Measurements from ENCODE around the gene INSIG1. TPM values are rescaled to one million over a fixed set of nuclear protein-coding genes. Genes with fewer than 3 reads are reported as not detected.
A peak's percentile ranks its signal among the peaks of the same experiment; 100 is the strongest.

Gene INSIG1
- total RNA-seq, 8 experiments from 2014 or later = 12.9 to 89.4 (median 35.8) TPM

DNA sequence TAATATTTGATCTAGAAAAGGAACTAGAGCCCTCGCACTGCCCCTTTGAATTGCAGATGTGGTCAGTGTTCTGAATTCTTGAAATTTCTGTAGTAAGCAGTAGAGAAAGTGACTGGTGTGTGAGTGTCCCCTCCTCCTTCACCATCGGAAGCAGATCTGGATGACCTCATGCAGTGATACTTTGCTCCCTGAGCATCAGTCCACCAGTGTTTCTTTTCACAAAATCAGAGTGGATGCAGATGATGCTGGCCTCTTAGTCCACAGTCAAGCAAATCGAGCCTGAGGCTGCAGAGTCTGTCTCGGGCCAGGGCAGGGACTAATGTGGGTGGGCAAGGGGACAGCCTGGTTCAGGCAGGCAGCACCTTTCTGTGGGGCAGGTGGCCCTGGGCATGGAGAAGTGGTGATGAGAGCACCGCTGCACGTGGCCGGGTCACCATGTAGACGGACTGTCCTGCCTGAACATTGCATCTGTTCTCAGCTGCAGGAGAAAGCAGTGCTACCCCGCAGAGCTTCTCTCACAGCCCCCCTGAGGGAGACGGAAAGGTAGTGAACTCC is 5.4 kb downstream of the INSIG1 start:
- H3K4me3 ChIP-seq = no peak overlapping the region
- no peak for ATAC-seq (replicated peaks in 6 of 8)
- in situ Hi-C loops (cut with MboI; ENCODE audit: low pct_unique_long_range_greater_than_20kb in 2 of 9, low sequenced_read_pairs in 9 of 9, unreplicated experiment in 9 of 9) = no loop called here
- H3K27ac ChIP-seq = no peak overlapping the region
- WGBS, 10 experiments = 50 to 96% (median 88%) methylated on average over 1 to 9 of the region's 10 CpGs; no CpG with 5 or more reads in 4 of the 10 experiments
- H3K4me1 ChIP-seq (replicated peaks in 1 of 2) = peaks cover 9 to 15% of the 10 kb centered on the region in 2 donors

DNA sequence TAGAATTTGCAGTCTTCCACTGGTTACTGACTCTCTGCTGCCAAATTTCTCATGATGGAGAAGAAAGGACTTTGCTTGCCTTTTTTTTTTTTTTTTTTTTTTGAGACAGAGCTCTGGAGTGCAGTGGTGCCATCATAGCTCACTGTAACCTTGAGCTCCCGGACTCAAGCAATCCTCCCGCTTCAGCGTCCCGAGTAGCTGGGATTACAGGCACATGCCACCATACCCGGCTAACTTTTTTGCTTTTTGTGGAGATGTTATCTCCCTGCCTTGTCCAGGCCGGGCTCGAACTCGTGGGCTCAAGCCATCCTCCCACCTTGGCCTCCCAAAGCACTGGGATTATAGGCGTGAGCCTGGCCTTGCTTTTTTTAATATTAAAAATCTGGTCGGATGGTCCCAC is 6.2 kb downstream of the INSIG1 start:
- WGBS, 10 experiments = 87 to 100% (median 95%) methylated on average over 1 to 7 of the region's 10 CpGs; no CpG with 5 or more reads in 1 of the 10 experiments
- in situ Hi-C loops (cut with MboI; ENCODE audit: low pct_unique_long_range_greater_than_20kb in 2 of 9, low sequenced_read_pairs in 9 of 9, unreplicated experiment in 9 of 9) = no loop called here
- Histone ChIP-seq H3K27ac (no peak overlapping the region), H3K4me3 (no peak overlapping the region), H3K4me1 (replicated peaks in 1 of 2) (peaks cover 9 to 15% of the 10 kb centered on the region in 2 donors)
- no peak for ATAC-seq (replicated peaks in 6 of 8)

DNA sequence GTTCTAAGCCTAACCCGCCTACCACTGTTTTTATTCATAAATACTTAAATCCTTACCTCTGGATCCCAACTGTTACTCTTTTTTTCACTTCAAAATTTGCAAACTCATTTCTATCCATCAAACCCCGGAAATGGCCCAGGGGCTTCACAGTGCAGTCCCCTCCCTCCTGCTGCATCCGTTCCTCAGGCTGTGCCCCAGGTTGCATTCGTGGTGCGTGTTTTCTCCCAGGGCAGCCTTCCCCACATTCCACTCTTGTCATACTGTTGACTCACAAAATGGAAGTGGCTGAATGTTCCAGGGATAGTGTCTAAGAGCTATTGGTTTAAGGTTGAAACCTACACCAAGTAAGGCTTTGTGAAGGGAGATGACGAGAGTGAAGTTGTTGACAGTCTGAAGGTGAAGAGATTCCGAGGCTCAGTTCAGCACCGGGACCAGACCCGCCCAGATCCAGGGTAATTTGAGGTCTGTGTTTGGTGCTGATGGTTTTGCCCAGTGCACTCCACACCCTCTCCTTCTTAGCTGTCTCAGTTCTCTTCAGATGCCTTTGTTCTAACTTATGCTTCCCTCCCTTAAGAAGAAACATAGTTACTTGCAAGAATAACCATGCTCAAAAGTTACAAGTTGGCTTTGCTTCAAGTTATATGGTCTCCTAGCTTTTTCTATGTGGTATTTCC is 7.7 kb downstream of the INSIG1 start:
- Histone ChIP-seq H3K27ac (no peak overlapping the region), H3K4me3 (no peak overlapping the region), H3K4me1 (replicated peaks in 1 of 2) (peaks cover 9 to 12% of the 10 kb centered on the region in 2 donors)
- 77 to 100% (median 93%) methylated on average over 1 to 9 of the region's 9 CpGs; no CpG with 5 or more reads in 1 of the 10 experiments for WGBS, 10 experiments
- no peak for ATAC-seq (replicated peaks in 6 of 8)
- in situ Hi-C loops (cut with MboI; ENCODE audit: low pct_unique_long_range_greater_than_20kb in 2 of 9, low sequenced_read_pairs in 9 of 9, unreplicated experiment in 9 of 9) = no loop called here

DNA sequence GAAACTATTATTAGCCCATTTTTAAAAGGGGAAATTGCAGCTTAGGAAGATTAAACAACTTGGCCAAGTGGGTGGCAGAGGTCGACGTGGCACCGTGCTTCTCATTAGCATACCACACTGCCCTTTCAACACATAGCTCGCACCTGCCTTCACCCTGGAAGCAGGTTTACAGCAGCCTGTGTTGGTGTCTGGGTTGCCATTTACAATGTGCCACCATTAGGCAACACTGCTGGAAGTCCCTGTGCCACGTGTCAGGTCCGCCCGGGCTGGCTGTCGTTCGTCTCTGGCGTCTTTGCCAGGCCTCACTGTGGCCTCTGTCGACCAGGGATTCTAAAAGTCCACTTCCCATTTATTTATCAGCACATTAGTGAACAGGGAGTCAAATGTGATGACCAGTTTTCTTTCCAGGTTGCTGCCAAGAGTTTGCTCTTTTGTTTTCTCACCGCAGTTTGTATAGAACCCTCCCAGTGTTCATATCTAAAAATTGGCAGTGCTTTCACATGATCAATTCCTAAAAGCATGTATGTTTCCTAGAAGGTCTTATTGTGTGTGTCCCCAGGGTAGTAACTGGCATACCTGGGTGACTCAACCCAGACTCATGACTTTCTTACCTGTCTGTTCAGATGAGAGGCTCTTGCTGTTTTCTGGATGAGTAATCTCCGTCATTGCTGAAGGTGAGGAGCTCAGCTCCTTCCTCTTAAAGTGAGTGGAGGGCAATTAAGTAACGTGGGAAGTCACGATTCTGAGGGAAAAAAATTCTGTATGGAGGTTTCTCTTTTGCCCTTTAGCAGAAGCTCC is 9.2 kb downstream of the INSIG1 start:
- no peak overlapping the region for H3K4me3 ChIP-seq
- no peaks in the 10 kb centered on the region for H3K4me1 ChIP-seq (replicated peaks in 1 of 2)
- H3K27ac ChIP-seq = no peak overlapping the region
- in situ Hi-C loops (cut with MboI; ENCODE audit: low pct_unique_long_range_greater_than_20kb in 2 of 9, low sequenced_read_pairs in 9 of 9, unreplicated experiment in 9 of 9) = no loop called here
- no peak for ATAC-seq (replicated peaks in 6 of 8)
- 74 to 100% (median 89%) methylated on average over 1 to 14 of the region's 15 CpGs for WGBS, 10 experiments

GRCh38 chr7:155308330-155309020 is 10.8 kb downstream of the INSIG1 start:
- WGBS, 10 experiments = 88 to 100% (median 94%) methylated on average over 1 to 18 of the region's 19 CpGs; no CpG with 5 or more reads in 2 of the 10 experiments
- no peaks in the 10 kb centered on the region for H3K4me1 ChIP-seq (replicated peaks in 1 of 2)
- no peak for ATAC-seq (replicated peaks in 6 of 8)
- in situ Hi-C loops (cut with MboI; ENCODE audit: low pct_unique_long_range_greater_than_20kb in 2 of 9, low sequenced_read_pairs in 9 of 9, unreplicated experiment in 9 of 9) = no loop called here
- no peak overlapping the region for H3K27ac ChIP-seq
- H3K4me3 ChIP-seq = no peak overlapping the region

- ATAC-seq (replicated peaks in 6 of 8) = no peak
- 0 to 100% (median 47%) methylated on average over 1 of the region's 1 CpG; no CpG with 5 or more reads in 6 of the 10 experiments for WGBS, 10 experiments
- Histone ChIP-seq H3K4me3 (no peak overlapping the region), H3K4me1 (replicated peaks in 1 of 2) (no peaks in the 10 kb centered on the region), H3K27ac (no peak overlapping the region)
- in situ Hi-C loops (cut with MboI; ENCODE audit: low pct_unique_long_range_greater_than_20kb in 2 of 9, low sequenced_read_pairs in 9 of 9, unreplicated experiment in 9 of 9) = no loop called here
These were observed 11.3 kb downstream of the INSIG1 start for GRCh38 chr7:155309021-155309338.

GRCh38 chr7:155310425-155311114 is 12.9 kb downstream of the INSIG1 start:
- WGBS, 10 experiments = 72 to 100% (median 91%) methylated on average over 1 to 12 of the region's 13 CpGs; no CpG with 5 or more reads in 2 of the 10 experiments
- ATAC-seq (replicated peaks in 6 of 8) = peak in 2 of 8 experiments; percentile 9 to 16
- H3K27ac ChIP-seq = no peak overlapping the region
- no peaks in the 10 kb centered on the region for H3K4me1 ChIP-seq (replicated peaks in 1 of 2)
- in situ Hi-C loops (cut with MboI; ENCODE audit: low pct_unique_long_range_greater_than_20kb in 2 of 9, low sequenced_read_pairs in 9 of 9, unreplicated experiment in 9 of 9) = no loop called here
- no peak overlapping the region for H3K4me3 ChIP-seq

DNA sequence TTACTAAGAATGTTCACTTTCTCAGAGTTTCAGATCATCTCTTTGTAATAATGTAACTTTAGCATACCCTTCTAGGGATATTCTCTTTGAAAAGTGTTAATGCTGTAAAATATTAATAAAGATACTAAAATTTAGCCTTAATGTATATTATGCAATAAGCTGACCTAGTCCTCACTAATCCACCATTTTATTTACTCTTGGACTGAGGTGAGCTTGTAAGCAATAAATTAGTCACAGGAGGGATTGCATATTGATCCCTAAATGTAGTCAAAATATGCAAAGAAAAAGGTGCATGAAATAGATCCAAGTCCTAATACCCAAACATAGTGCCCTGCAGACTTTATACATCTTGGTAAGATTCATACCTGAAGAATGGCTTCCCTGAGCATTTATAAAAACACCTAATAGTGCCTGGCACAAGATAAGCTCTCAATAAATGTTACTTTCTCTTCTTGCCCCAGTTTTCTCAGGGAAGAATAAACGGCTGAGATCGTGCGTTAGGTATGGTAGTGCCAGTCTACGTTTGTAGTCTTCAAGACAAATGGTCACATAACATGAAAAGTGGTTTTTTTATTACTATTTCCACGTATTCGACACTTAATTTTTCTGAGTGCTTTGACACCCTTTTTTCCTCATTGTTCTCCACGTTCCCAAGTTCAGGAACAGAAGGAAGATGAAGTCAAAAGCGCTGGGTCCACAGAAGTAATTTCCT is 14.3 kb downstream of the INSIG1 start:
- ATAC-seq (replicated peaks in 6 of 8) = no peak
- in situ Hi-C loops (cut with MboI; ENCODE audit: low pct_unique_long_range_greater_than_20kb in 2 of 9, low sequenced_read_pairs in 9 of 9, unreplicated experiment in 9 of 9) = no loop called here
- Histone ChIP-seq H3K4me3 (no peak overlapping the region), H3K27ac (no peak overlapping the region), H3K4me1 (replicated peaks in 1 of 2) (no peaks in the 10 kb centered on the region)
- 63 to 100% (median 86%) methylated on average over 2 to 8 of the region's 8 CpGs; no CpG with 5 or more reads in 1 of the 10 experiments for WGBS, 10 experiments

- in situ Hi-C loops (cut with MboI; ENCODE audit: low pct_unique_long_range_greater_than_20kb in 2 of 9, low sequenced_read_pairs in 9 of 9, unreplicated experiment in 9 of 9) = no loop called here
These were observed 15.0 kb downstream of the INSIG1 start for GRCh38 chr7:155312633-155313032.

DNA sequence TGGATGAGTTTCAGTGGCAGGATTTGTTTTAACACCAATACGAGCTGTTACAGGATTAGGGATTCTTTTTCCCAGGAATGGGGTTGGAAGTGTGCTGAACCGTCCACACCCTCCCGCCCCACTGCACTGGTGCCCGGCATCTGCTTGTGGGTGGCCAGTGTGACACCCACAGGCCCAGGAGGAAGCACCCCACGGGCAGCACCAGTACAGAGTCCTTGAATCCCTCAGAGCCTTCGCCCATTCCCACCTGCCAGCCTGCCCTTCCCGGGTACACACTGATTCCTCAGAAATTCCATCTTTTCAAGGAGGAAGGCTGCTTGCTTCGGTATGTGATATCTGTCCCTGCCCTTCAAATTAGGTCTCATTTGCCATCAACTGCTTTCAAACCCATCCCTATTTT is 15.4 kb downstream of the INSIG1 start:
- WGBS, 10 experiments = 21 to 90% (median 70%) methylated on average over 2 to 5 of the region's 8 CpGs; no CpG with 5 or more reads in 4 of the 10 experiments
- Histone ChIP-seq H3K27ac (no peak overlapping the region), H3K4me1 (replicated peaks in 1 of 2) (no peaks in the 10 kb centered on the region), H3K4me3 (no peak overlapping the region)
- in situ Hi-C loops (cut with MboI; ENCODE audit: low pct_unique_long_range_greater_than_20kb in 2 of 9, low sequenced_read_pairs in 9 of 9, unreplicated experiment in 9 of 9) = no loop called here
- peak in 6 of 8 experiments; percentile 12 to 37 (median 30) for ATAC-seq (replicated peaks in 6 of 8)

More at GRCh38 chr7:155312633-155313032, 15.0 kb downstream of the INSIG1 start:
- Histone ChIP-seq H3K4me1 (replicated peaks in 1 of 2) (no peaks in the 10 kb centered on the region), H3K4me3 (no peak overlapping the region), H3K27ac (no peak overlapping the region)
- ATAC-seq (replicated peaks in 6 of 8) = peak in 6 of 8 experiments; percentile 6 to 56 (median 38)
- 40 to 100% (median 67%) methylated on average over 1 to 3 of the region's 7 CpGs; no CpG with 5 or more reads in 5 of the 10 experiments for WGBS, 10 experiments

DNA sequence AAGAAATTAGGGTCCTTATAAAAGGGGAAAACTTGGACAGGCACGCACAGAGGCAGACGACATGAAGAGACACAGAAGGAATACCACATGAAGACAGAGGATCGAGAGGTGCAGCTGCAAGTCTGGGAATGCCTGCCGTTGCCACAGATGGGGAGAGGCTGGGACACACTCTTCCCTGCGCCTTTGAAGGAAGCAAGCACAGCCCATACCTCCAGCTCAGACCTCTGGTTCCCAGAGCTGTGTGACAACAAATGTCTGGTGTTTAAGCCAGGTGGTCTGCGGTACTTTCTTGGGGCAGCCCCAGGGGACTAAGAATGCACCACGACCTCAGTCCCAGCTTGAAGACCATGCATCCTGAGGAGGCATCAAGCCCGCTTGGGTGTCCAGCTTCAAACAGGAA is 18.3 kb downstream of the INSIG1 start:
- in situ Hi-C loops (cut with MboI; ENCODE audit: low pct_unique_long_range_greater_than_20kb in 2 of 9, low sequenced_read_pairs in 9 of 9, unreplicated experiment in 9 of 9) = no loop called here
- H3K4me1 ChIP-seq (replicated peaks in 1 of 2) = no peaks in the 10 kb centered on the region
- ATAC-seq (replicated peaks in 6 of 8) = peak in 1 of 8 experiments; percentile 16
- H3K4me3 ChIP-seq = no peak overlapping the region
- H3K27ac ChIP-seq = no peak overlapping the region
- 39 to 92% (median 58%) methylated on average over 1 to 5 of the region's 8 CpGs; no CpG with 5 or more reads in 3 of the 10 experiments for WGBS, 10 experiments
